Activated naive CD8-positive, alpha-beta T cell treated with anti-CD3 and anti-CD28 coated beads, Interleukin-2, amount 10 ng/mL, durations not matched to agents 7 days and 5 days (primary cell): ENCODE measurements around the gene UNC5CL. TPM values are rescaled to one million over a fixed set of nuclear protein-coding genes. Genes with fewer than 3 reads are reported as not detected.

Experiments
- ATAC-seq: fragments of 150-1000 bp; cut with Tn5 transposase; one replicate; pipeline ENCODE4 v1.10.0; 2021; ENCODE audit warnings: low read depth, moderate library complexity
- POLR2A ChIA-PET: fragments of 350-600 bp; sonication (Branson Sonifier 250); formaldehyde crosslinking; loops from one replicate; lab custom pipeline; 2021; ENCODE audit warnings: antibody characterized with exemption; lab: Charles Lee
- DNase-seq: peaks from one replicate; pipeline ENCODE4 v3.0.0; 2021
- H3K27ac Mint-ChIP-seq: one replicate; pipeline ENCODE4 v1.8.0; 2022; ENCODE audit warnings: mild to moderate bottlenecking, mixed read lengths
- H3K27me3 Mint-ChIP-seq: one replicate; pipeline ENCODE4 v1.8.0; 2022; ENCODE audit warnings: mild to moderate bottlenecking, moderate library complexity, mixed read lengths
- H3K36me3 Mint-ChIP-seq: one replicate; pipeline ENCODE4 v1.8.0; 2021; ENCODE audit warnings: mild to moderate bottlenecking, mixed read lengths
- H3K4me1 Mint-ChIP-seq: one replicate; pipeline ENCODE4 v1.8.0; 2021; ENCODE audit warnings: mixed read lengths
- H3K4me3 Mint-ChIP-seq: one replicate; pipeline ENCODE4 v1.8.0; 2022; ENCODE audit warnings: mild to moderate bottlenecking, moderate library complexity, mixed read lengths
- H3K9me3 Mint-ChIP-seq: one replicate; pipeline ENCODE4 v1.8.0; 2021; ENCODE audit warnings: mixed read lengths
- total RNA-seq, 2 experiments: library from RNA; stranded (reverse); gene quantifications; one replicate each; pipeline ENCODE4 v1.2.3, GENCODE V29; 2021

The UNC5CL gene
- total RNA-seq, 2 experiments from 2014 or later, result 3.0 to 4.2 TPM

DNA sequence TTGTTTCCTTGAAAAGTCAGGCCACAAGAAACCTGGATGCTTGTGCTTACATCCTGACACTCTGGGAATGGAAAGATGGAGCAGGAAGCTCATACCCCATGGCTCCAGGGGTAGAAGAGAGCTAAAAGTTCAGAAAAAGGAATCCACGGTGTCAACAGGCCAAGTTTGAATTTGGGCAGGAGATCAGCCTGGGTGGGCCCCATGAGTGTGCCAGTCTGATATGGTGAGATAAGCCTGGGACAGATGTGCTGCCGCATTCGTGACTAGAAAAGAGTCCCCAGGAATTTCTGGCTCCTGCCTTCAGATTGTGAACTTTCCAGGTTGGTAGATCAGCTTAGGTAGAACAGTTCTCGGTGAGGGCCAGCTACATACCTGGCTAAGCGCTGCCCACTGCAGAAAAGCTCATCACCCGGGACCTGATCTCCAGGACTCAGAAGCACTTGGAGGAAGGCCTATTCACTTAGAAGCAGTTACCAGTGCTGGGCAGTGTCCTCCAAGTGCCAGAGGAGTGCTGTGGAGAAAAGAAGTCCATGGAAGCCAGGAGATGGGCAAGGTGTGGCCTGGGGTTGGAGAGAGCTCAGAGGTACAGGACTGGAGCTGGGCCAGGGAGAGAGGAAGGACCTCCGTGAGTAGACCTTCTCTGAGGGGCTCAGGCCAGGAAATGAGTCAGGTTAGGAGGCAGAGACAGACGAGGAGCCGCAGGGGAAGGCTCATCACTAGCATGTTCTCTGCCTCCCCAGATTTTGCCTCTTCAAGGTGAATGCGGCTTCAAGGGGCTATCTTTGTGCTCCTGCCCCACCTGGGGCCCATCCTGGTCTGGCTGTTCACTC lies 3.4 kb upstream of the UNC5CL start, which contains the start of gene TSPO2:
Gene TSPO2 (plus strand): TSS at position 242 of the 830 bp plus-strand sequence. CDS start 519 bp downstream, at position 761.
- Mint-ChIP-seq H3K4me3 (no peak within 1 kb of the TSS), H3K27ac (peak within 1 kb of the TSS; percentile 26), H3K4me1 (peaks cover 8% of the 10 kb centered on the region), H3K9me3 (no peaks in the 10 kb centered on the region), H3K27me3 (no peaks in the 10 kb centered on the region), H3K36me3 (no peaks in the 10 kb centered on the region)
- DNase-seq (no peak), ATAC-seq (no peak)
- POLR2A ChIA-PET, result no interaction called here

DNA sequence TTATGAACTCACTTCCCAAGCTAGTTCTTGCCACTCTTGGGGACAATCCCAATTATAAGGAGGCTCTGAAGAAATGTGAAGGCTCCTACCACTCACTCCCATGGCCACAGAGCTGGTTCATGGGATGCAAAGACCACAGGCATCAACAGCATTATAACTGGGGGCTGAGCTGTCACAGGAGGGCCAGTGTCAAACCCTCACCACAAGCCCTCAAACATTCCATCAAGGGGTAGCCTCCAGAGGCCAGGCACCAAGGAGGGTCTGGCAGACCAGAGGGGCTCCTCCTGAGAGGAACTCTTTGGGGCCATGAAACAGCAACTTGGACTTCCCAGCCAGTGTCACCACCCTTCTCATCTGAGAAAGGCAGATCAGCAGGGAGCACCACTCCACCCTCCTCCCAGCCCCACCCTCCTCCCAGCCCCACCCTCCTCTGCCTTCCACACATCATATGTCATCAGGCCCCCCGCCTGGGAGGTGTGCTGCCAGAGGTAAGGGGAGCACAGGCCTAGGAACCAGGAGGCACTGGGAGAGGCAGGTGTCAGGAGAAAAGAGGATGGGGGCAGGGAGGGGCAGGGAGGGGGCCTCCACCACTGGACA lies 2.0 kb upstream of the UNC5CL start:
- POLR2A ChIA-PET, result no interaction called here
- Mint-ChIP-seq H3K27ac (no peak overlapping the region), H3K36me3 (no peaks in the 10 kb centered on the region), H3K27me3 (no peaks in the 10 kb centered on the region), H3K4me3 (no peak overlapping the region), H3K9me3 (no peaks in the 10 kb centered on the region), H3K4me1 (peaks cover 11% of the 10 kb centered on the region)
- ATAC-seq (no peak), DNase-seq (no peak)

DNA sequence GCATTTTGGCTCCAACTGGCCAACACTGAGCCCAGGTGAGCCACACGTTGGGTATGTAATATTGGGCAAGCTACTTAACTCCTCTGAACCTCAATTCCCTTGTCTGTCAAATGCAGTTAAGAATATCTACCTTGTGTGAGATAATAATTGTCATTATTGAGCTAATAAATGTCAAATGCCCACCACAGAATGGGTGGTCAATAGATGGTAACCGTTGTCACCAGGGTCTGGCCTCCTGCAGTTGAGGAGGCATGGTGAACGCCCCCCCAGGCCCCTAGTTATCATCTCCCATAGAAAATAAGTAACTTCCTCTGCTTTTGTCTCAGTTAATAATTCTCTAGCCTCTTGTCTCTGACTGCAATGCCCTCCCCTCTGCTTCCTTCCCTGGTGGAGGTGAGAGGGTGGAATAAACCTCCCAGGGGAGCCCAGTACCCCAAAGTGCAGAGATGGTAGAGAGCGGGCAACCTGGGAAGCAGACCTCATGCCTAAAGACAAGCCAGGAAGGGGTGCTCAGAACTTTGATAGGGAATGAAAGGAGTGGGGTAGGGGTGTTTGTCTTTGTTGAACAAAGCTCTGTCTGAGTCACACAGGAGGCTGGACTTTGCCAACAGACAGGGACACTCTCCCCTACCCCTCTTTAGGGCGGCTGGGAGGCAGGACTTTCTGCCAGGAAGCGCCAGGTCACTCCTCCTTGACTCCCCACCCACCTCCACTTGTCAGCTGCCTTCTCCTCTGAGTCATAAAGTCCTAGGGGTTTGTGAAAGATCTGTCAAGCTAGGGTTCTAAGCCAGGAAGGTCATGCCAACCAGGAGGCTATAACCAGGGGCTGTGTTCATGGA lies 1.3 kb upstream of the UNC5CL start:
- H3K27me3 Mint-ChIP-seq, result no peaks in the 10 kb centered on the region
- POLR2A ChIA-PET, result no interaction called here
- no peak overlapping the region for H3K27ac Mint-ChIP-seq
- ATAC-seq, result no peak
- no peak overlapping the region for H3K4me3 Mint-ChIP-seq
- peaks cover 11% of the 10 kb centered on the region for H3K4me1 Mint-ChIP-seq
- no peaks in the 10 kb centered on the region for H3K36me3 Mint-ChIP-seq
- no peaks in the 10 kb centered on the region for H3K9me3 Mint-ChIP-seq
- no peak for DNase-seq

DNA sequence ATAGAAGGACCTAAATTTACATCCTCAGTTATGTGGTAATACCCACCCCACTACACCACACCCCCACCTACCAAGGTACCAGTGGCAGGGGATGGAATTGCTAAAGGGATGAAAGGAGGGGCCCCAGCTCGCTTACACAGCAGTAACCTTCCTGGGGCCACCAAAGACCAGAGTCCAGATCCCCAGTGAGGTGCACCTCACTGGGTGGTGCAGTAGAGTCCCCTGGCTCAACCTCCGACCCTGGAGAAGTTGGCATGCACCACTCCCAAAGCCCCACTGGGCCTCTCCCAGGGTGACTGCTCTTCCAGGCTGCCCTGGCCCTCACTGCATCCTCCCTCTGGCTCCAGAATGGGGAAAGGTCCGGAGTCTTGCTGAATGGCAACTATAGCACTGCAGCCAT lies 816 bp downstream of the UNC5CL start:
- POLR2A ChIA-PET, result interaction anchor here (1.2 kb wide), 1 partner anchor 10 kb away, joined by 4 read pairs; no protein-coding TSS in a partner anchor
- Mint-ChIP-seq H3K27ac (no peak overlapping the region), H3K9me3 (no peaks in the 10 kb centered on the region), H3K27me3 (no peaks in the 10 kb centered on the region), H3K4me1 (peaks cover 11% of the 10 kb centered on the region), H3K4me3 (no peak overlapping the region), H3K36me3 (no peaks in the 10 kb centered on the region)
- no peak for ATAC-seq
- DNase-seq, result no peak

DNA sequence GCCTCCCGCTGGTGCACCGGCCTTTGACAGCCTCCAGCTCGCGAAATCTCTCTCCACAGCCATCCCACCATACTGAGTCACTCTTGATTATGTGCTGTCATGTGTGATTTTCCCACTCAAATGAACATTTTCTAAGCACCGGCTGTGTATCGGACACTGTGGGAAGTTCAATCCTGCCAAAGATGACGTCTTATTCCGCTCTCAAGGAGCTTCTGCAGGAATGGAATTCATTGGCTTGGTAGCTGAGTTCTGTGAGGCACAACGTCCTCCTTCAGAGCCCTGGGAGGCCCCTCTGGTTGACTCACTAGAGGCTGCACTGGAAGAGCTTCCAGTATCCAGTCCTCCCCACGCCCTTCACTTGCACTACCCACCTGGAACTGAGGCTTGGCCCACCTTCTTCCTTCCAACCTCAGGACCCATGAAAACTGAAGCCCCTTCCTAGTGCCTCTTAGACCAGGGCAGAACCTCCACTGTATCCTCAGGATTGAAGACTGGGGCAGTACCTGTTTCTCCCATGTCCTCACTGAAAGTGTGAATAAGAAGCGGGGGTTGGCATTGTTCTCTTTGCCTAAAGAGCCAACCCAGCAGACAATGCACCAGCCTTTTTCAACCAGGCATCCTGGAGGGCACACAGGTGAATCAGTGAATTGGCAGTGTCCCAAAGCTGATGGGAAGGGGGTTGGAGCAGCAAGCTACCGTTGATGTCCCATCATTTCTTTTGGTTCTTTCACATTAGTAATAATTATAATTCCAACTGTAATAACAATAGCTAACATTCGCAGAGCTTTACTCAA lies 1.7 kb downstream of the UNC5CL start:
- no peak for DNase-seq
- Mint-ChIP-seq H3K9me3 (no peaks in the 10 kb centered on the region), H3K4me1 (peaks cover 11% of the 10 kb centered on the region), H3K36me3 (no peaks in the 10 kb centered on the region), H3K27ac (no peak overlapping the region), H3K4me3 (no peak overlapping the region), H3K27me3 (no peaks in the 10 kb centered on the region)
- no peak for ATAC-seq
- POLR2A ChIA-PET, result interaction anchor here (1.2 to 2.1 kb wide), 2 partner anchors 9 to 10 kb away, joined by 4 to 8 read pairs; no protein-coding TSS in a partner anchor

DNA sequence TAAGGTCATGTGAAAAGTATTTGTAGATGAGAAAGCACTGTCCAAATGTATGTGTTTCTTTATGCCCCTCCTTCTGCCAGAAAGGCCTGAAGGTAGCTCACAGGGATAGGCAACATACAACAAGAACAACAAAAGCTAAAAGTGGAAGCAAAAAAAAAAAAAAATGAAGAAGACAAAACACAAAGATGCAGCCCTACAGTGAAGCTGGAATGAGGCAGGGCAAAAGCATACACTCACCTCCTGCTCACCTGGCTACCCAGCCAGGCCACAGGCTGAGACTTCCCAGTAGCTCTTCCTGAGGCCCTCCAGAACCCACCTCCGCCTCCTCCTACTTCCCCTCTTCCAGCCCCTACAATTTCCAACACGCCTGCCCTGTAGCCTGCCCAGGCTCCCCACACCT lies 2.4 kb downstream of the UNC5CL start:
- H3K9me3 Mint-ChIP-seq, result no peaks in the 10 kb centered on the region
- no peak for DNase-seq
- no peaks in the 10 kb centered on the region for H3K36me3 Mint-ChIP-seq
- no peak for ATAC-seq
- H3K27ac Mint-ChIP-seq, result no peak overlapping the region
- H3K27me3 Mint-ChIP-seq, result no peaks in the 10 kb centered on the region
- H3K4me3 Mint-ChIP-seq, result no peak overlapping the region
- POLR2A ChIA-PET, result interaction anchor here (2.1 kb wide), 1 partner anchor 9 kb away, joined by 8 read pairs; no protein-coding TSS in a partner anchor
- peaks cover 11% of the 10 kb centered on the region for H3K4me1 Mint-ChIP-seq

DNA sequence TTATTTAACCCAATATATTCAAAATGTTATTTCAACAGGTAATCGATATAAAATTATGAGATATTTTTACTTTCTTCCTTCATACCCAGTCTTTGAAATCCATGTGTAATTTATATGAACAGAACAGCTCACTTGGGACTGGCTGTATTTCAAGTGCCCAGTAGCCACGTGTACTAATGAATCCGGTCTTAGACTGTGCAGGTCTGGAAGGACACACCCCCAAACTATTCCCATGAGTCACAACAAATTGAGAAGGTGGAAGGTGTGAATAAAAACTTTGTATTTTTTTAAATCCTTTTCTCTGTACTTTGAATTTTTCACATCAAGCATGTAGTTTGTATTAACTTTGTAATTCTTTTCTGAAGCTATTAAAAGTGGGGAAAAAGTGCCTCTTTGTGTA lies 2.8 kb downstream of the UNC5CL start:
- no peaks in the 10 kb centered on the region for H3K9me3 Mint-ChIP-seq
- no peaks in the 10 kb centered on the region for H3K36me3 Mint-ChIP-seq
- H3K4me1 Mint-ChIP-seq, result peaks cover 11% of the 10 kb centered on the region
- no peaks in the 10 kb centered on the region for H3K27me3 Mint-ChIP-seq
- POLR2A ChIA-PET, result interaction anchor here (2.1 kb wide), 1 partner anchor 9 kb away, joined by 8 read pairs; no protein-coding TSS in a partner anchor
- no peak overlapping the region for H3K4me3 Mint-ChIP-seq
- ATAC-seq (no peak), DNase-seq (no peak)
- no peak overlapping the region for H3K27ac Mint-ChIP-seq

DNA sequence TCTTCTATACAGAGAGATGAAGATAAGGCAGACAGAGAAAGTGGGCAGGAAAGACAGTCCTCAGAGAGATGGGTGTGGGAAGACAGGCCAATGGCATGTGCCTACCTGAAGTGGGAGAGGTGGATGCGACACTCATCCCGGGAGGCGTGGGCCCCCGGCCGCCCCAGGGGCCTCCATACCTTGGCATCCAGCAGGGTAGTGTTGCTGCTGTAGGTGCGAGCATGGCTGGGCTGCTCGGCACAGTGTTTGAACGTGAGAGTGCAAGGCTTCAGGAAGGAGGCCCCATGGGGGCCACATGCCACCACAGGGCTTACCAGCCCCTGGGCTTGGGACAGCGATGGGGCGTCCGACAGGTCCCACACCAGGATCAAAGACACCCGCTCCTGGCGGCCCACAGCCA lies 5.2 kb downstream of the UNC5CL start:
- DNase-seq, result no peak
- POLR2A ChIA-PET, result no interaction called here
- peaks cover 8% of the 10 kb centered on the region for H3K4me1 Mint-ChIP-seq
- H3K36me3 Mint-ChIP-seq, result no peaks in the 10 kb centered on the region
- no peak for ATAC-seq
- no peak overlapping the region for H3K27ac Mint-ChIP-seq
- H3K27me3 Mint-ChIP-seq, result no peaks in the 10 kb centered on the region
- no peak overlapping the region for H3K4me3 Mint-ChIP-seq
- H3K9me3 Mint-ChIP-seq, result no peaks in the 10 kb centered on the region

DNA sequence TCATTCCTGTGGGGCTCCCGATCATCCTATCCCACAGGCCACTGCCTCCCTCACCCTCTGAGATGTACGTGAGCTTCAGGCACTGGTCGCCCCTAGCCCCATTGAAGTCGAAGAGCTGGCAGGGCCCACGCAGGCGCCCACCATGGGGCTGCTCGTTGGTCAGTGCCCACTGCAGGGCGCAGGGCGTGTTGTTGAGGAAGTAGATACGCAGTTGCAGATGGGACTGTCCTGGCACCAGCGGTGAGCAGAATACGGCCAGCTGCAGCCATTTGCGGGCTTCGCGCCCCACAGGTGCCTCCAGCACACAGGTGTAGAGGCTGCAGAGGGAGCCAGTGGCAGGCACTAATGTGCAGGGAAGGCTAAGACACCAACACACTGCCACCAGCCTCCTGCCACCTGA lies 6.2 kb downstream of the UNC5CL start:
- Mint-ChIP-seq H3K27me3 (no peaks in the 10 kb centered on the region), H3K4me3 (no peak overlapping the region), H3K36me3 (no peaks in the 10 kb centered on the region), H3K9me3 (no peaks in the 10 kb centered on the region), H3K27ac (no peak overlapping the region), H3K4me1 (peaks cover 12% of the 10 kb centered on the region)
- ATAC-seq, result no peak
- POLR2A ChIA-PET, result no interaction called here
- DNase-seq, result no peak

DNA sequence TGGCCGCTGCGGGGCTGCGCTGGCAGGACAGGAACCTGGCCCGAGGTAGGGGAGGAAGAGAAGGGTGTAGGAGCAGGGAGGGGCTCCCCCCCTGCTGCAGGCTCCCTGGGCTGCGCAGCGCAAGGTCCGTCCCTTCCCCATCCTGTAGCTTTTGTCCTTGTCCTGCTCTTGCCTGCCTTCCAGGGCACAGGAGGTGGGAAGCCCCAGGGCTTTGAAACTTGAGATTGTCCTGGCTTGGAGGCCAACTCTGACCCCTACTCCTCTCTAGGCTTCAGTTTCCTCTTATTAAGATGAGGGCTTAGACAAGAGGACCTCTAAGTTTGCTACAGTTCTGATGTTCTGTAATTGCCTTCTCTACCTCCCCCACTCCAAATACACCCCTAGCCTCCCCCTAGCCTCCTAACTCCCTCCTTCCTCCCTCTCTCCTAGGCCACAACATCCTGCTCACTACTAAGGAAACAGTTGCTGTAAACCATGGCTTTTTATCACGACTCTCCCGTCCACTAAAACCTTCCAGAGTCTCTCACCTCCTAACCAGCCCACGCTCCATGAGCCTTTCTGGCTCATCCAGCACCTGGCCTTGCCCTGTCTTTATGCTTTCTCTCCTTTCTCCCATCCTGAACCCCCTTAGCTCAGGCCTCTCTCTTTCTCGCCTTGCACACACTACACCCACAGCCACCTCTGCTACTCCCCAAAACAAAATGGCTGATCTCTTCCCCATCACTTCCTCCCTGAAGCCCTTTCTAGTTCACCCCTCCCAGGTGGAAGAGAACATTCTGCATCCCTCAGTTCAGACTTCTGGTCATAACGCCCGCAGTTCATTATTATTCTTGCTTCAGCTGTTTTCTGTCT lies 10.2 kb downstream of the UNC5CL start:
- Mint-ChIP-seq H3K27ac (peak overlapping the region; percentile 85), H3K4me3 (peak overlapping the region; percentile 97), H3K36me3 (no peaks in the 10 kb centered on the region), H3K9me3 (no peaks in the 10 kb centered on the region), H3K27me3 (no peaks in the 10 kb centered on the region), H3K4me1 (peaks cover 20% of the 10 kb centered on the region)
- ATAC-seq (peak; percentile 55), DNase-seq (peak; percentile 44)
- POLR2A ChIA-PET, result interaction anchor here (0.6 to 2.3 kb wide), 10 partner anchors 7 to 281 kb away, joined by 3 to 10 read pairs (median 4); partner anchors contain the start of genes NFYA and OARD1

DNA sequence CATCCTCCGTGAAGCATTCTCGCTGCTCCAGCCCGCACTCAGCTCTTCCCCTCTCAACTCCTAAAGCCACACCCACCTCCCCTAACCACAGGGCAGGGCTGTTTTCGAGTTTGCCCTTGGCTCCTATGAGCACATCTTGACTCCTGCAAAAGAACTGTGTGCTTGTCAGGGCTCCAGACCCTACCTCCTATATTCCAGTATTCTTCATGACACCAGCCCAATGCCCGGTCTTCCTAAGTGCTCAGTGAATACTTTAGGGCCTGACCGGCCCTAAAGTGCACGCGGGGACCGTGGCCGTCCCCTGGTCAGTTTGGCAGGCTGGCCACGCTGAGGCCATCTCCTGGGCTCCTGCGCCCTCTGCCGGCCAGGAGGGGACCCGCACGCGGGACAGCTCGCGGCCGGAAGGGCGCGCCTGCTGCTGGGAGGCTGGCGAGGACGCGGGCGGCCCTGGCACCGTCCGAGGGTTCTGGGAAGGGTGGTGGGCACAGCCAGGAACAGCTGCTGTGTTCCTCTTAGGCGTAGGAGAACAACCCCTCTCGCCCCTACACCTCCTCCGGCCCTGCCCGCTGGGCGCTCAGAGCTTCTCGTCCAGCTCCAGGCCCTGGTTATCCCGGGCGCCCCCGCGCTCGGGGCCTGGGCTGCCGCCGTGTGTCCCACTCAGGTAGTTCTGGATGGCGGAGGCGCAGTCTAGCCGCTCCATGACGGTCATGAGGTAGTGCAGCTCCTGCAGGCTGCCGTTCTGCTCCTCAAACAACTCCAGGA lies 11.0 kb downstream of the UNC5CL start:
- POLR2A ChIA-PET, result interaction anchor here (0.9 to 2.3 kb wide), 12 partner anchors 8 to 171 kb away, joined by 3 to 10 read pairs (median 4); partner anchors contain the start of genes NFYA and OARD1
- peak overlapping the region; percentile 85 for H3K27ac Mint-ChIP-seq
- H3K4me3 Mint-ChIP-seq, result peak overlapping the region; percentile 97
- no peaks in the 10 kb centered on the region for H3K36me3 Mint-ChIP-seq
- H3K27me3 Mint-ChIP-seq, result no peaks in the 10 kb centered on the region
- DNase-seq (peak; percentile 93), ATAC-seq (peak; percentile 80)
- H3K4me1 Mint-ChIP-seq, result peaks cover 20% of the 10 kb centered on the region
- H3K9me3 Mint-ChIP-seq, result no peaks in the 10 kb centered on the region
